GM06990 (cell line): Measurements from ENCODE around the gene RIC1.
"Not testable (repeated sequence)": the region's sequence is repeated elsewhere in the genome, so short reads cannot be mapped to it uniquely, and the experiment has no call there.

Source experiments
- DNase-seq: peaks from one replicate; pipeline ENCODE4 v3.0.0-alpha.2; 2011; ENCODE audit not compliant: insufficient read length; ENCODE audit errors: extremely low read depth
- H3K27me3 ChIP-seq: replicated peaks from 2 replicates; pipeline ENCODE4 v1.6.0; 2011; ENCODE audit warnings: low read length; ENCODE audit not compliant: control insufficient read depth, insufficient read depth
- H3K36me3 ChIP-seq: 2 replicates; pipeline ENCODE4 v1.5.1; 2011; ENCODE audit warnings: low read length; ENCODE audit not compliant: control insufficient read depth, insufficient read depth
- H3K4me3 ChIP-seq: replicated peaks from 2 replicates; pipeline ENCODE4 v1.5.1; 2011; ENCODE audit warnings: low read depth, mild to moderate bottlenecking, control low read depth, low read length
- CTCF ChIP-seq: IDR thresholded peaks from 2 replicates; pipeline ENCODE4 v1.5.1; 2011; ENCODE audit warnings: low read length, control low read depth, mild to moderate bottlenecking, inconsistent platforms; ENCODE audit not compliant: insufficient read depth, poor library complexity, severe bottlenecking

The RIC1 gene

GRCh38 chr9:5718296-5719032 lies 89.6 kb downstream of the RIC1 start:
- TF ChIP-seq CTCF, result no peak
- DNase-seq, result no peak
- H3K27me3 ChIP-seq, result no peaks in the 10 kb centered on the region
- no peak overlapping the region for H3K4me3 ChIP-seq
- H3K36me3 ChIP-seq, result peaks cover 2% of the 10 kb centered on the region

GRCh38 chr9:5719100-5719926 lies 90.4 kb downstream of the RIC1 start:
- Histone ChIP-seq H3K36me3 (peaks cover 2% of the 10 kb centered on the region), H3K27me3 (no peaks in the 10 kb centered on the region), H3K4me3 (no peak overlapping the region)
- no peak for DNase-seq
- no peak for TF ChIP-seq CTCF

- Histone ChIP-seq H3K27me3 (no peaks in the 10 kb centered on the region), H3K4me3 (no peak overlapping the region), H3K36me3 (peaks cover 2% of the 10 kb centered on the region)
- DNase-seq, result no peak
- no peak for TF ChIP-seq CTCF
Measured at GRCh38 chr9:5720151-5720550, 91.2 kb downstream of the RIC1 start.

- no peak for DNase-seq
- Histone ChIP-seq H3K27me3 (no peaks in the 10 kb centered on the region), H3K4me3 (no peak overlapping the region), H3K36me3 (peaks cover 2% of the 10 kb centered on the region)
- TF ChIP-seq CTCF, result no peak
Measured at GRCh38 chr9:5721279-5722087, 92.6 kb downstream of the RIC1 start.

- H3K27me3 ChIP-seq, H3K4me3 ChIP-seq, DNase-seq, H3K36me3 ChIP-seq: not testable (repeated sequence)
Measured at GRCh38 chr9:5722679-5723078, 93.8 kb downstream of the RIC1 start.

GRCh38 chr9:5735072-5735471 lies 106.2 kb downstream of the RIC1 start:
- Histone ChIP-seq H3K36me3 (peaks cover 5% of the 10 kb centered on the region), H3K27me3 (no peaks in the 10 kb centered on the region), H3K4me3 (no peak overlapping the region)
- no peak for TF ChIP-seq CTCF
- no peak for DNase-seq
